GM12872 (cell line): ENCODE data around the gene CABP1.
A peak's percentile ranks its signal among the peaks of the same experiment; 100 is the strongest.

Experiments used
- CTCF ChIP-seq: IDR thresholded peaks from 3 replicates; pipeline ENCODE4 v1.5.1; 2011; ENCODE audit warnings: low read depth, mild to moderate bottlenecking, low read length, moderate library complexity; ENCODE audit not compliant: insufficient read depth

CABP1 gene

GRCh38 chr12:120708651-120709050 lies 68.2 kb downstream of the CABP1 start:
- no peak for TF ChIP-seq CTCF

GRCh38 chr12:120710031-120710804 lies 69.8 kb downstream of the CABP1 start, which contains the start of gene UNC119B:
TSS of gene UNC119B (plus strand) at chr12:120710458. CDS start at chr12:120710475, 17 bp downstream.
- no peak for TF ChIP-seq CTCF

GRCh38 chr12:120710805-120711296 lies 70.4 kb downstream of the CABP1 start:
- no peak for TF ChIP-seq CTCF

GRCh38 chr12:120711411-120711810 lies 71.0 kb downstream of the CABP1 start:
- no peak for TF ChIP-seq CTCF

- TF ChIP-seq CTCF, result no peak
These were observed 72.2 kb downstream of the CABP1 start for GRCh38 chr12:120712610-120713009.

GRCh38 chr12:120713861-120714482 lies 73.5 kb downstream of the CABP1 start:
- TF ChIP-seq CTCF, result peak; percentile 87
